ENCODE results near the gene COG7.

COG7 gene

DNA sequence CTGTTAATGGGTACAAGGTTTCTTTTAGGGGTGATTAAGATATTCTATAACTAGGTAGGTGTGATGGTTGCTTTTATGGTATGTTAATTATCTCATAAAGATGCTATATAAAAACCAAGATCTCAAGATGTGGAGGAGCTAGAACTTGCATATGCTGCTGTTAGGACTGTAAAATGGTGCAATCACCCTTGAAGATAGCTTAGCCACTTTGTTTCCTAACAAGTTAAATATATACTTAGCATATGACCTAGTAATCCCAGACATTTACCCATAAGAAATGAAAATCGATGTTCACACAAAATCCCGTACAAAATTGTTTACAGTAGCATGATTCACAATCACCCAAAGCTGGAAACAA, 32.2 kb upstream of the COG7 start:
- TF ChIP-seq, protein P1, sequence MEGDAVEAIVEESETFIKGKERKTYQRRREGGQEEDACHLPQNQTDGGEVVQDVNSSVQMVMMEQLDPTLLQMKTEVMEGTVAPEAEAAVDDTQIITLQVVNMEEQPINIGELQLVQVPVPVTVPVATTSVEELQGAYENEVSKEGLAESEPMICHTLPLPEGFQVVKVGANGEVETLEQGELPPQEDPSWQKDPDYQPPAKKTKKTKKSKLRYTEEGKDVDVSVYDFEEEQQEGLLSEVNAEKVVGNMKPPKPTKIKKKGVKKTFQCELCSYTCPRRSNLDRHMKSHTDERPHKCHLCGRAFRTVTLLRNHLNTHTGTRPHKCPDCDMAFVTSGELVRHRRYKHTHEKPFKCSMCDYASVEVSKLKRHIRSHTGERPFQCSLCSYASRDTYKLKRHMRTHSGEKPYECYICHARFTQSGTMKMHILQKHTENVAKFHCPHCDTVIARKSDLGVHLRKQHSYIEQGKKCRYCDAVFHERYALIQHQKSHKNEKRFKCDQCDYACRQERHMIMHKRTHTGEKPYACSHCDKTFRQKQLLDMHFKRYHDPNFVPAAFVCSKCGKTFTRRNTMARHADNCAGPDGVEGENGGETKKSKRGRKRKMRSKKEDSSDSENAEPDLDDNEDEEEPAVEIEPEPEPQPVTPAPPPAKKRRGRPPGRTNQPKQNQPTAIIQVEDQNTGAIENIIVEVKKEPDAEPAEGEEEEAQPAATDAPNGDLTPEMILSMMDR (IDR thresholded peaks at IDR 0.05), result no peak

DNA sequence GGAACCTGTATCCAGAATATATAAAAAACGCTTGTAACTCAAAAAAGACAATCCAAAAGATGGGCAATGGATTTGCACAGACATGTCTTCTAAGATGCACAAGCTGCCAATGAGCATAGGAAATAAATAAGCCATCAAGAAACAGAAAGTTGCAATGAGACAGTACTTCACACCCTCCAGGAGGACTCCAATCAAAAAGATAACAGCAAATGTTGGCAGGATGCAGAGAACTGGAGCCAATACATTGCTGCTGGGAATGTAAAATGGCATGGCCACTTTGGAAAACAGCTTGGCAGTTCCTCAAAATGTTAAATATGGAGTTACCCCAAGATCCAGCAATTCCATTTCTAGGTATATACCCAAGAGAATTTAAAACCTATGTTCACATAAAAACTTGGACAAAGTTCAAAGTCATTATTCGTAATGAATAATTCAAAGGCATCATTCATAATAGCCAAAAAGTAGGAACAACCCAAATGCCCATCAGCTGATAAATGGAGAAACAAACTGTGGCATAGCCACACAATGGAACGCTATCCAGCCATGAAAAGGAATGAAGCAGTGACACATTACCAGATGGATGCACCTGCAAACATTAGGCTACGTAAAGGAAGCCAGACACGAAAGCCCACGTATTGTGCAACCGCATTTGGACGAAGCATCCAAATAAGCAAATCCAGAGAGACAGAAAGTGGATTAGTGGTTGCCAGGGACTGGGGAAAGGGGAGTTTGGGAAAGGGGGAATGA, 31.7 kb upstream of the COG7 start:
- TF ChIP-seq, protein P1 (IDR thresholded peaks at IDR 0.05), result no peak

DNA sequence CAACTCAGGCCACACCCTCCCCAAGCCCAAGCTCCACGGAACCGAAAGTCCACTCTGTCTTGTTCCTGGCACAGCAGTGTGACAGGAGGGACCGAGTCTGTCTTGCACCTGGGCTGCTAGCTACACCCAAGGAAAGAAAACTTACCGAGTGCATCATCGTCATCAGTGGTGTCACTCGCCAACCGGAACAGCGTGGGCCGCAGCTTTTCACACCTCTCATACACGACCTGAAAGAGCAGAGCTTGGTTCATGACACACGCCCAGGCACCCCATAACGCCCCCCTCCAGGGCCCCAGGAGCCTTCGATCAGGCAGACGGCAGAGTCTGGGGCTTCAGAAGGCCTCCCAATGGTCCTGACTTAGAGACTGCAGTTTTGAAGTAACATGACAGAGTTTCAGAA, 29.8 kb upstream of the COG7 start:
- TF ChIP-seq, protein P1 (IDR thresholded peaks at IDR 0.05), result no peak

DNA sequence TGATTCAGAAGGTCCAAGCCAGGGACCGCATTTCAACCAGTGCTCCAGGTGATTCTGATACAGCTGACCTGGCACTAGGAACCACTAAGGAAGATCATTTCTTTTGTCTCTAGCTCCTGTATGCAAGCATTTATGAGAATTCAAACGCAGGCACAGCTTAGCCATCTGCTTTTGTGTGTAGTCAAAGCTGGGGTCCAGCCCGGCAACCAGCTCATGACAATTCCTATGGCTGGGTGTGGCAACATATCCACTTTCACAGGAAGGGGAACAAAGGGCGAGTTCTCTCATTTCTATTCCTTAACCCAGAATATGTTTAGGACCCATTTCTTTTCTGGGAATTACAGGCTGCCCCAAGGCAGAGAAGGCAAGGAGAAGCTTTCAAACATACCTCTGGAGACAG, 27.3 kb upstream of the COG7 start:
- TF ChIP-seq, protein P1 (IDR thresholded peaks at IDR 0.05), result no peak

DNA sequence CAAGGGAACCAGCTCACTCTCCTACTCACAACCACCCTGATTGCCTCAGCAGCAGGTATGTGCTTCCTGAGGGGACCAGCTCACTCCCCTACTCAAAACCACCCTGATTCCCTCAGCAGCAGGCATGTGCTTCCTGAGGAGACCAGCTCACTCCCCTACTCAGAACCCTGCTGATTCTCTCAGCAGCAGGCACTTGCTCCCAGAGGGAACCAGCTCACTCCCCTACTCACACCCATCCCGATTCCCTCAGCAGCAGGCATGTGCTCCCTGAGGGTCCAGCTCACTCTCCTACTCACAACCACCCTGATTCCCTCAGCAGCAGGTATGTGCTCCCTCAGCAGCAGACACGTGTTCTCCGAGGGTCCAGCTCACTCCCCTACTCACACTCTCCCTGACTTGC, 26.1 kb upstream of the COG7 start:
- TF ChIP-seq, protein P1 (IDR thresholded peaks at IDR 0.05), result no peak

DNA sequence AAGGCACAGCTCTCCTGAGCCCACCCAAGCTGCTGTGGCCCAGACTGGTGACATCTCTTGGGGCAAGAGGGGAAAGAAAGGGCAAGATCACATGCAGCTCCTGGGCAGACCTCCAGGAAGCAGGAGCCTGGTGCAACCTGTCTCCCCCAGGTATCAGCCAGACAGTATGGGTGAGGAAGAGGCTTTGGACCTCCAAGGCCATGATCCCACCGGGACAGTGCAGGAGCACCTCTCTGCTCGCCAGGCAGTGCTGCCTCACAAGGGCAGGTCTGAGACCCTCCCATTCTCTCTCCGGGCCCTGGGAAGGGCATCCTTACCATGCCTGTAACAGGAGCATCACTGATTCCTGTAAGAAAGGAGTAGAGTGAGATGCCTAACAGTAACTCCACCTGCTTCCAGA, 25.6 kb upstream of the COG7 start:
- TF ChIP-seq, protein P1 (IDR thresholded peaks at IDR 0.05), result no peak

DNA sequence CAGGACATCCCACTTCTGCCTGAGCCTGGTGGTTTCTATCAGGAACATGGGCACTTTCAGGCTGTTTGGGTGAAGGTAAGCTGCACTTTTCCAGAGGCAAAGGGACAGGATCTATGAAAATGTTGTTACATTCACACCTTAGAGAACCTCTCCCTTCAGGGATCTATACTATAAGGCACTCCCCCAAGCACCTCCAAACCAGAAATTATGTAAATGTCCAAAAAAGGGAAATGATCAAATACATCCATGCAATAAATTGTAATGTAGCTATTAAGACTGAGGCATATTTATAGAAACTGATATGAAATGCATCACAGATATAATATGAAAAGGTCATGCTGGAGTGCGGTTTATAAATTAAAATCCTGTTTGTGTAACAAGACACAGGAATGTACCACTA, 23.3 kb upstream of the COG7 start:
- TF ChIP-seq, protein P1 (IDR thresholded peaks at IDR 0.05), result no peak

DNA sequence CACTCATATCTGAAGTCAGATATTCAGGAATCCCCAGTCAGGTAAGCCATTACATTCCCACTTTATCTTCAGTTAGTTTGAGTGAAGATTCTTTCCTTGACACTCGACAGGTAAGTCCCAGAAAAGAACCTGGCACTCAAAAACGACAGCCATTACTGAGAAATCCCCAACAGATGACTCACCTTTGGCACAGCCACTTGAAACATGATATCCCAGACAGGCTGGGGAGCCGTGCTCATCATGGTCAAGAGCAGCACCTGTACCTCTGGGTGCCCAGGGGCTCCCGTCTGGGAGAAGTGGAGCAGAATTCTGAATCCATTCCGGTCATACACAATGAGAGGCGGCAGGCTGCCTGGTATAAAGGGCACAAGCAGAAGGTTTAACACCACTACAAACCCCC, 16.8 kb upstream of the COG7 start:
- TF ChIP-seq, protein P1 (IDR thresholded peaks at IDR 0.05), result no peak
